Activated B cell treated with CpG ODN at 0.5 μM for 24 hours (primary cell): ENCODE results near the gene CAT. TPM values are rescaled to one million over a fixed set of nuclear protein-coding genes. Genes with fewer than 3 reads are reported as not detected.

Source experiments
- ATAC-seq: fragments of 200-7000 bp; cut with Tn5 transposase; one replicate; pipeline ENCODE4 v1.10.0; 2021; ENCODE audit warnings: low read depth, mild to moderate bottlenecking, moderate library complexity
- CTCF ChIA-PET: fragments of 350-600 bp; sonication (Branson Sonifier 250); formaldehyde crosslinking; loops from one replicate; lab custom pipeline; 2021; ENCODE audit warnings: antibody characterized with exemption; lab: Charles Lee
- POLR2A ChIA-PET: fragments of 350-600 bp; sonication (Branson Sonifier 250); formaldehyde crosslinking; loops from one replicate; lab custom pipeline; 2021; ENCODE audit warnings: antibody characterized with exemption; lab: Charles Lee
- DNase-seq: peaks from one replicate; pipeline ENCODE4 v3.0.0; 2022
- H3K27ac Mint-ChIP-seq: one replicate; pipeline ENCODE4 v1.8.0; 2020; ENCODE audit warnings: mixed read lengths
- H3K27me3 Mint-ChIP-seq: one replicate; pipeline ENCODE4 v1.8.0; 2021; ENCODE audit warnings: mixed read lengths
- H3K36me3 Mint-ChIP-seq: one replicate; pipeline ENCODE4 v1.8.0; 2021; ENCODE audit warnings: low read depth, mixed read lengths
- H3K4me1 Mint-ChIP-seq: one replicate; pipeline ENCODE4 v1.8.0; 2021; ENCODE audit warnings: mixed read lengths
- H3K4me3 Mint-ChIP-seq: one replicate; pipeline ENCODE4 v1.8.0; 2020; ENCODE audit warnings: mild to moderate bottlenecking, mixed read lengths
- H3K9me3 Mint-ChIP-seq: one replicate; pipeline ENCODE4 v1.8.0; 2020; ENCODE audit warnings: mixed read lengths
- CTCF ChIP-seq: fragments of 200-600 bp; IDR thresholded peaks from one replicate; pipeline ENCODE4 v1.8.0; 2022; ENCODE audit warnings: antibody characterized with exemption, mild to moderate bottlenecking
- intact Hi-C: fragments of 100-400 bp; cut with micrococcal nuclease; formaldehyde crosslinking; loops from one replicate; pipeline ENCODE4 v1.15.1; 2024
- total RNA-seq: library from RNA; stranded (reverse); gene quantifications from 2 replicates; pipeline ENCODE4 v1.2.3, GENCODE V29; 2022

The CAT gene
- 79.8 and 81.2 TPM in 2 replicates for total RNA-seq

GRCh38 chr11:34438529-34439507, at the start of gene CAT:
TSS of gene CAT (plus strand) at chr11:34438934. CDS start at chr11:34439014, 80 bp downstream.
- peak; percentile 90 for ATAC-seq
- Mint-ChIP-seq H3K9me3 (no peaks in the 10 kb centered on the region), H3K36me3 (peaks cover 9% of the 10 kb centered on the region), H3K4me1 (peaks cover 43% of the 10 kb centered on the region), H3K27me3 (no peaks in the 10 kb centered on the region), H3K27ac (peak within 1 kb of the TSS; percentile 98), H3K4me3 (peak within 1 kb of the TSS; percentile 99)
- DNase-seq, result peak; percentile 96
- CTCF ChIA-PET, result interaction anchor here (0.7 to 1.5 kb wide), 3 partner anchors 54 to 1014 kb away, joined by 3 read pairs; no protein-coding TSS in a partner anchor
- no peak for TF ChIP-seq CTCF
- POLR2A ChIA-PET, result interaction anchor here (0.5 to 1.6 kb wide), 12 partner anchors 8 to 1076 kb away, joined by 3 to 6 read pairs (median 3); partner anchors contain the start of genes ABTB2, CAPRIN1, FBXO3 and NAT10
- intact Hi-C loops, result loop anchor here (1.0 to 10.0 kb wide), 12 partner anchors 10 to 1547 kb away; partner anchors contain the start of genes ABTB2, APIP, CAPRIN1 and CSTF3

- intact Hi-C loops, result no loop called here
- H3K9me3 Mint-ChIP-seq, result peaks cover 22% of the 10 kb centered on the region
- no peaks in the 10 kb centered on the region for H3K4me1 Mint-ChIP-seq
- ChIA-PET CTCF (no interaction called here), POLR2A (no interaction called here)
- TF ChIP-seq CTCF, result no peak
- DNase-seq (no peak), ATAC-seq (no peak)
- H3K36me3 Mint-ChIP-seq, result no peaks in the 10 kb centered on the region
- no peak overlapping the region for H3K4me3 Mint-ChIP-seq
- no peak overlapping the region for H3K27ac Mint-ChIP-seq
- H3K27me3 Mint-ChIP-seq, result peaks cover 33% of the 10 kb centered on the region
Measured at GRCh38 chr11:34394771-34395300, 43.9 kb upstream of the CAT start.

- ATAC-seq (no peak), DNase-seq (no peak)
- H3K4me3 Mint-ChIP-seq, result no peak overlapping the region
- peaks cover 29% of the 10 kb centered on the region for H3K27me3 Mint-ChIP-seq
- H3K9me3 Mint-ChIP-seq, result peaks cover 22% of the 10 kb centered on the region
- no peak overlapping the region for H3K27ac Mint-ChIP-seq
- H3K4me1 Mint-ChIP-seq, result no peaks in the 10 kb centered on the region
- ChIA-PET CTCF (no interaction called here), POLR2A (no interaction called here)
- TF ChIP-seq CTCF, result no peak
- intact Hi-C loops, result no loop called here
- H3K36me3 Mint-ChIP-seq, result no peaks in the 10 kb centered on the region
Measured at GRCh38 chr11:34395916-34396550, 42.7 kb upstream of the CAT start.

GRCh38 chr11:34397120-34397519, 41.6 kb upstream of the CAT start:
- Mint-ChIP-seq H3K4me1 (no peaks in the 10 kb centered on the region), H3K9me3 (peaks cover 22% of the 10 kb centered on the region), H3K4me3 (no peak overlapping the region), H3K27me3 (peaks cover 23% of the 10 kb centered on the region), H3K36me3 (no peaks in the 10 kb centered on the region), H3K27ac (no peak overlapping the region)
- TF ChIP-seq CTCF, result no peak
- no peak for DNase-seq
- CTCF ChIA-PET, result no interaction called here
- intact Hi-C loops, result no loop called here
- no peak for ATAC-seq
- POLR2A ChIA-PET, result interaction anchor here (0.6 kb wide), 1 partner anchor 623 kb away, joined by 3 read pairs; the partner anchor contains the start of gene FBXO3
